H1 (cell line): ENCODE measurements around the gene PPP1R3E. TPM values are rescaled to one million over a fixed set of nuclear protein-coding genes. Genes with fewer than 3 reads are reported as not detected.

ENCODE experiments used
- CTCF ChIA-PET: fragments of 300-600 bp; sonication (Branson Sonifier 250); formaldehyde crosslinking; loops from one replicate; lab custom pipeline; 2021; ENCODE audit not compliant: partially characterized antibody; lab: Charles Lee
- POLR2A ChIA-PET: fragments of 300-600 bp; sonication (Branson Sonifier 250); formaldehyde crosslinking; loops from one replicate; lab custom pipeline; 2021; ENCODE audit warnings: inconsistent platforms; ENCODE audit not compliant: partially characterized antibody; lab: Charles Lee
- DNase-seq, 2 experiments: peaks; one replicate each; pipeline versions ENCODE4 v3.0.0 to v3.0.0-alpha.2; 2010 to 2022; ENCODE audit warnings: low spot score in 2 of 2, low read depth in 1 of 2, mixed read lengths in 1 of 2
- FAIRE-seq: peaks from 2 replicates; lab custom pipeline; 2011; peaks lifted over from hg19 to GRCh38; lab: Jason Lieb, UNC
- H2AFZ ChIP-seq: 2 replicates; pipeline ENCODE4 v1.8.1; 2012; ENCODE audit warnings: low read length, inconsistent platforms
- H2AK5ac ChIP-seq: 2 replicates; pipeline ENCODE4 v1.6.1; 2013; ENCODE audit warnings: low read depth, low read length
- H2BK120ac ChIP-seq: replicated peaks from 2 replicates; pipeline ENCODE3; 2013; ENCODE audit warnings: low read depth, low read length, inconsistent platforms
- H2BK12ac ChIP-seq: 2 replicates; pipeline ENCODE4 v1.6.1; 2013; ENCODE audit warnings: low read depth, low read length
- H2BK15ac ChIP-seq: 2 replicates; pipeline ENCODE4 v1.6.1; 2013; ENCODE audit warnings: low read length
- H2BK20ac ChIP-seq: 2 replicates; pipeline ENCODE4 v1.6.1; 2013; ENCODE audit warnings: low read length
- H2BK5ac ChIP-seq: 2 replicates; pipeline ENCODE4 v1.6.1; 2013; ENCODE audit warnings: low read depth, low read length
- H3K14ac ChIP-seq: 2 replicates; pipeline ENCODE4 v1.6.1; 2013; ENCODE audit warnings: inconsistent platforms; ENCODE audit not compliant: insufficient read length
- H3K18ac ChIP-seq: 2 replicates; pipeline ENCODE4 v1.6.1; 2013; ENCODE audit warnings: low read length; ENCODE audit errors: extremely low read depth
- H3K23ac ChIP-seq: 2 replicates; pipeline ENCODE4 v1.6.1; 2013; ENCODE audit warnings: inconsistent platforms; ENCODE audit not compliant: insufficient read length
- H3K23me2 ChIP-seq: 2 replicates; pipeline ENCODE4 v1.6.1; 2013; ENCODE audit warnings: low read depth, low read length
- H3K27ac ChIP-seq: 2 replicates; pipeline ENCODE4 v1.6.1; 2011; ENCODE audit warnings: low read depth, low read length, inconsistent platforms
- H3K27me3 ChIP-seq, 4 experiments: replicated peaks in 1 of 4; 1 replicate in 1 of 4; 2 replicates in 3 of 4; pipeline versions ENCODE4 v1.6.1 to v1.8.1; 2011 to 2013; ENCODE audit warnings: low read length in 3 of 4, mild to moderate bottlenecking in 3 of 4, inconsistent platforms in 2 of 4, mixed read lengths in 2 of 4, moderate library complexity in 1 of 4; ENCODE audit not compliant: control insufficient read depth in 3 of 4, insufficient read depth in 3 of 4; ENCODE audit errors: extremely low read depth in 1 of 4
- H3K36me3 ChIP-seq, 4 experiments: 2 replicates each; pipeline versions ENCODE4 v1.6.1 to v1.8.1; 2011 to 2013; ENCODE audit warnings: mild to moderate bottlenecking in 4 of 4, low read length in 3 of 4, moderate library complexity in 2 of 4, control low read depth in 1 of 4, inconsistent platforms in 1 of 4; ENCODE audit not compliant: insufficient read depth in 4 of 4, control insufficient read depth in 2 of 4
- H3K4ac ChIP-seq: replicated peaks from 2 replicates; pipeline ENCODE3; 2013; ENCODE audit warnings: low read length, low read depth, mixed read lengths, inconsistent platforms; ENCODE audit not compliant: insufficient read length
- H3K4me1 ChIP-seq, 4 experiments: replicated peaks in 1 of 4; 1 replicate in 1 of 4; 2 replicates in 3 of 4; pipeline versions ENCODE4 v1.6.1 to v1.8.1; 2011 to 2013; ENCODE audit warnings: low read length in 3 of 4, inconsistent platforms in 2 of 4, mixed read lengths in 1 of 4; ENCODE audit not compliant: insufficient read depth in 4 of 4, control insufficient read depth in 3 of 4
- H3K4me2 ChIP-seq, 2 experiments: 2 replicates each; pipeline versions ENCODE4 v1.6.1 to v1.8.1; 2011 to 2013; ENCODE audit warnings: low read depth in 2 of 2, low read length in 2 of 2, control low read depth in 1 of 2, inconsistent platforms in 1 of 2, mild to moderate bottlenecking in 1 of 2; ENCODE audit not compliant: insufficient read depth in 1 of 2
- H3K4me3 ChIP-seq, 4 experiments: fragments of 200-600, 300-600 bp in 1 of 4; sonication (generic), shearing (Covaris generic), sonication (Bioruptor Twin) in 1 of 4; 2 replicates each; pipeline versions ENCODE4 v1.5.1 to v1.8.1; 2011 to 2016; ENCODE audit warnings: low read length in 4 of 4, low read depth in 3 of 4, control low read depth in 2 of 4, inconsistent platforms in 2 of 4, mild to moderate bottlenecking in 2 of 4, mixed read lengths in 1 of 4, moderate library complexity in 1 of 4; ENCODE audit not compliant: insufficient read depth in 2 of 4; ENCODE audit errors: extremely low read depth in 1 of 4
- H3K56ac ChIP-seq: replicated peaks from 2 replicates; pipeline ENCODE3; 2013; ENCODE audit warnings: low read depth, mild to moderate bottlenecking, mixed read lengths, low read length, inconsistent platforms; ENCODE audit not compliant: insufficient read length
- H3K79me1 ChIP-seq: 2 replicates; pipeline ENCODE4 v1.6.1; 2013; ENCODE audit warnings: low read depth, low read length, control low read depth
- H3K79me2 ChIP-seq, 2 experiments: 2 replicates each; pipeline versions ENCODE4 v1.6.1 to v1.8.1; 2012 to 2013; ENCODE audit warnings: low read length in 2 of 2, mild to moderate bottlenecking in 2 of 2, inconsistent platforms in 1 of 2; ENCODE audit not compliant: insufficient read depth in 2 of 2, control insufficient read depth in 1 of 2
- H3K9ac ChIP-seq, 4 experiments: replicated peaks in 1 of 4; 1 replicate in 1 of 4; 2 replicates in 3 of 4; pipeline versions ENCODE4 v1.6.1 to v1.8.1; 2011 to 2013; ENCODE audit warnings: low read depth in 3 of 4, low read length in 3 of 4, control low read depth in 2 of 4, mild to moderate bottlenecking in 2 of 4, moderate library complexity in 2 of 4, inconsistent platforms in 1 of 4; ENCODE audit errors: extremely low read depth in 1 of 4
- H3K9me3 ChIP-seq, 2 experiments: 2 replicates each; pipeline versions ENCODE4 v1.6.1 to v1.8.1; 2012 to 2013; ENCODE audit warnings: mild to moderate bottlenecking in 2 of 2, moderate library complexity in 2 of 2, control low read depth in 1 of 2, inconsistent platforms in 1 of 2, low read depth in 1 of 2, low read length in 1 of 2, mixed read lengths in 1 of 2; ENCODE audit not compliant: insufficient read depth in 2 of 2
- H4K20me1 ChIP-seq, 2 experiments: replicated peaks in 1 of 2; 2 replicates each; pipeline versions ENCODE3 to v1.8.1; 2011 to 2013; ENCODE audit warnings: inconsistent platforms in 2 of 2, low read length in 2 of 2, mild to moderate bottlenecking in 1 of 2; ENCODE audit not compliant: insufficient read depth in 2 of 2, control insufficient read depth in 1 of 2
- H4K5ac ChIP-seq: 2 replicates; pipeline ENCODE4 v1.6.1; 2013; ENCODE audit warnings: low read length, low read depth, mixed read lengths, inconsistent platforms; ENCODE audit not compliant: insufficient read length
- H4K8ac ChIP-seq: 2 replicates; pipeline ENCODE4 v1.8.0; 2013; ENCODE audit warnings: mild to moderate bottlenecking, moderate library complexity, low read length, inconsistent platforms; ENCODE audit not compliant: insufficient read depth; ENCODE audit errors: extremely low read depth
- H4K91ac ChIP-seq: replicated peaks from 2 replicates; pipeline ENCODE3; 2013; ENCODE audit warnings: low read length, mixed read lengths, inconsistent platforms; ENCODE audit not compliant: insufficient read length
- BRCA1 ChIP-seq: IDR thresholded peaks from 2 replicates; pipeline ENCODE4 v1.6.1; 2012; ENCODE audit warnings: low read depth, low read length, improper control_type of control experiment
- FOSL1 ChIP-seq: IDR thresholded peaks from 2 replicates; pipeline ENCODE4 v1.6.1; 2011; ENCODE audit warnings: mild to moderate bottlenecking, low read depth, low read length, moderate library complexity; ENCODE audit not compliant: insufficient read depth
- GABPA ChIP-seq: IDR thresholded peaks from 2 replicates; pipeline ENCODE4 v1.6.1; 2011; ENCODE audit warnings: mild to moderate bottlenecking, low read length, moderate library complexity, borderline replicate concordance; ENCODE audit not compliant: insufficient read depth
- JUN ChIP-seq: IDR thresholded peaks from 2 replicates; pipeline ENCODE4 v1.6.1; 2011; ENCODE audit warnings: low read depth, mild to moderate bottlenecking, improper control_type of control experiment, low read length
- JUND ChIP-seq: IDR thresholded peaks from 2 replicates; pipeline ENCODE4 v1.6.1; 2011; ENCODE audit warnings: mild to moderate bottlenecking, improper control_type of control experiment, low read length
- NRF1 ChIP-seq: IDR thresholded peaks from 2 replicates; pipeline ENCODE4 v1.6.1; 2011; ENCODE audit warnings: mild to moderate bottlenecking, low read depth, low read length, improper control_type of control experiment
- PHF8 ChIP-seq: fragments of 200-600 bp; sonication (generic); conservative IDR thresholded peaks from 2 replicates; pipeline ENCODE4 v1.7.1; 2012; ENCODE audit warnings: low read depth, mild to moderate bottlenecking, inconsistent platforms, low read length, moderate library complexity
- POLR2A ChIP-seq, 2 experiments: IDR thresholded peaks; 1 replicate in 1 of 2; 2 replicates in 1 of 2; pipeline ENCODE4 v1.6.1; 2011; ENCODE audit warnings: low read depth in 2 of 2, low read length in 2 of 2, mild to moderate bottlenecking in 2 of 2; ENCODE audit errors: control extremely low read depth in 1 of 2
- RBBP5 ChIP-seq: IDR thresholded peaks from 2 replicates; pipeline ENCODE4 v1.7.1; 2012; ENCODE audit warnings: low read depth, mild to moderate bottlenecking, inconsistent platforms, low read length, moderate library complexity, borderline replicate concordance
- SIX5 ChIP-seq: IDR thresholded peaks from 2 replicates; pipeline ENCODE4 v1.6.1; 2011; ENCODE audit warnings: mild to moderate bottlenecking, low read depth, low read length
- SP4 ChIP-seq: IDR thresholded peaks from 2 replicates; pipeline ENCODE4 v1.6.1; 2012; ENCODE audit warnings: low read length, inconsistent platforms
- WGBS, 2 experiments: shearing (Covaris generic) in 1 of 2; methylation state at CpG; one replicate each; pipeline versions ENCODE4 v1.1.6 to v1.1.7; 2013 to 2015; ENCODE audit warnings: low lambda C conversion rate in 2 of 2, mixed read lengths in 2 of 2, inconsistent platforms in 1 of 2, low coverage in 1 of 2, missing lambda C conversion rate in 1 of 2; ENCODE audit not compliant: insufficient replicate concordance in 2 of 2, insufficient coverage in 1 of 2, insufficient read length in 1 of 2; ENCODE audit errors: extremely low coverage in 1 of 2, missing lambda C conversion rate in 1 of 2; 5-methylcytosine and 5-hydroxymethylcytosine counted together
- polyA plus RNA-seq, 7 experiments: library from polyadenylated mRNA; depleted of rRNA in 3 of 7; stranded (reverse) in 5 of 7; unstranded in 2 of 7; fragments of >200 nt in 5 of 7; fragments of 200-250 nt in 2 of 7; gene quantifications; 1 replicate in 5 of 7; 2 replicates in 1 of 7; 4 replicates in 1 of 7; pipeline versions ENCODE4 v1.2.1 to v1.2.3, GENCODE V29; 2011 to 2013; ENCODE audit warnings: missing spikeins in 2 of 7, mixed read lengths in 2 of 7
- total RNA-seq: library from RNA; stranded (reverse); fragmentation: NEBNext Ultra II Directional; extraction: Animal tissue kit (Norgen Biotek cat#: 25700); gene quantifications from 2 replicates; pipeline ENCODE4 v1.2.1, GENCODE V29; 2021
- TF ChIP-seq, protein P1 (sequence below): IDR thresholded peaks from 2 replicates; pipeline ENCODE4 v1.6.1; 2011; ENCODE audit warnings: low read depth, mild to moderate bottlenecking, low read length; ENCODE audit not compliant: insufficient read depth
- TF ChIP-seq, protein P2 (sequence below): IDR thresholded peaks from 2 replicates; pipeline ENCODE4 v1.6.1; 2012; ENCODE audit warnings: inconsistent platforms

PPP1R3E gene
- total and polyA plus RNA-seq, 2 of the 8 experiments (the other 6 are each of a cell fraction or from before 2014, with no cell fraction given) = 4.4 to 4.7 TPM

DNA sequence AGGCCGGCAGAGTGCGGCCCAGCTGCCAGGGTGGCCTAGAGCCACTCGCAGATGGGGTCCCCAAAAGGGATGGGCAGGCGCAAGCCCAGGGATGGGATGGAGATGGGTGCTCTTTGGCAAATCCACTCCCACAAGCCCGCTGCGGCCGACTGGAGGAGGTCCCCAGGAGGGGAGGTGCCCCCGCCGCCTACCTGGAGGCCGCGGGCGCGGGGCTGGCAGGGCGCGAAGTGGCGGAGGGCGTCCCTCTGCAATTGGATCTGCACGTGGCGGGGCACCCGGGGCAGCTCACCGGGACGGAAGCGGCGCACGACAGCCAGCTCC, 730 bp downstream of the PPP1R3E start:
- Histone ChIP-seq H3K27me3 (peaks cover 5 to 38% (median 29%) of the 10 kb centered on the region in 4 experiments), H2AFZ (peak overlapping the region; percentile 47; the same call in 1 of the 2 replicates)
- TF ChIP-seq POLR2A (IDR thresholded peaks at IDR 0.05; ENCODE audit: control extremely low read depth in 1 of 2, low read depth in 2 of 2, low read length in 2 of 2) (peak in 1 of 2 experiments; percentile 86; a peak in 2 of 3 replicates), NRF1 (no peak), BRCA1 (no peak), PHF8 (peak; percentile 73), SIX5 (no peak), SP4 (no peak), JUND (no peak), JUN (no peak), GABPA (no peak), RBBP5 (0 out of 2 replicates have a peak, but pooled peaks have one; percentile 78), FOSL1 (no peak)
- TF ChIP-seq, protein P1, sequence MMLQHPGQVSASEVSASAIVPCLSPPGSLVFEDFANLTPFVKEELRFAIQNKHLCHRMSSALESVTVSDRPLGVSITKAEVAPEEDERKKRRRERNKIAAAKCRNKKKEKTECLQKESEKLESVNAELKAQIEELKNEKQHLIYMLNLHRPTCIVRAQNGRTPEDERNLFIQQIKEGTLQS = no peak
- TF ChIP-seq, protein P2, sequence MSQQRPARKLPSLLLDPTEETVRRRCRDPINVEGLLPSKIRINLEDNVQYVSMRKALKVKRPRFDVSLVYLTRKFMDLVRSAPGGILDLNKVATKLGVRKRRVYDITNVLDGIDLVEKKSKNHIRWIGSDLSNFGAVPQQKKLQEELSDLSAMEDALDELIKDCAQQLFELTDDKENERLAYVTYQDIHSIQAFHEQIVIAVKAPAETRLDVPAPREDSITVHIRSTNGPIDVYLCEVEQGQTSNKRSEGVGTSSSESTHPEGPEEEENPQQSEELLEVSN = peak; percentile 88

More for the DNA sequence above, 730 bp downstream of the PPP1R3E start:
- FAIRE-seq = no peak
- Histone ChIP-seq H3K23me2 (peaks cover 17% of the 10 kb centered on the region), H4K20me1 (peaks cover 1 to 4% of the 10 kb centered on the region in 2 experiments), H3K36me3 (no peaks in the 10 kb centered on the region), H3K4me2 (peak overlapping the region; percentile 91 to 99), H4K8ac (peak overlapping the region; percentile 62; the same call in 1 of the 2 replicates), H2BK5ac (peak overlapping the region; percentile 83; the same call in 1 of the 2 replicates), H2BK15ac (no peak overlapping the region), H3K9me3 (no peaks in the 10 kb centered on the region), H4K5ac (peak overlapping the region; percentile 57), H4K91ac (peak overlapping the region; percentile 56), H3K79me1 (no peaks in the 10 kb centered on the region), H3K23ac (no peak overlapping the region), H2BK120ac (no peak overlapping the region), H2BK20ac (no peak overlapping the region), H3K18ac (peak overlapping the region; percentile 78), H3K4ac (no peak overlapping the region), H3K56ac (peak overlapping the region; percentile 64), H2BK12ac (no peak overlapping the region), H3K14ac (no peak overlapping the region), H3K9ac (peak overlapping the region in 2 of 4 experiments; percentile 51 to 66; a peak in 4 of 7 replicates), H3K4me1 (peaks cover 0 to 7% (median 1%) of the 10 kb centered on the region in 4 experiments; a peak in 4 of 7 replicates), H3K4me3 (peak overlapping the region; percentile 56 to 93 (median 73)), H2AK5ac (no peak overlapping the region), H3K27ac (peak overlapping the region; percentile 65; the same call in 1 of the 2 replicates), H3K79me2 (no peaks in the 10 kb centered on the region)
- ChIA-PET POLR2A (interaction anchor here (0.8 to 4.7 kb wide), 14 partner anchors 8 to 295 kb away, joined by 3 to 35 read pairs (median 4); partner anchors contain the start of genes HOMEZ, PABPN1 and SLC22A17), CTCF (interaction anchor here (0.9 to 2.4 kb wide), 9 partner anchors 22 to 258 kb away, joined by 3 to 9 read pairs (median 4); no protein-coding TSS in a partner anchor)
- DNase-seq = no peak
- WGBS, 2 experiments = 0% methylated on average over 20 of the region's 25 CpGs; no CpG with 5 or more reads in 1 of the 2 experiments
